Measurements from ENCODE around the gene ZNF101. TPM values are rescaled to one million over a fixed set of nuclear protein-coding genes. Genes with fewer than 3 reads are reported as not detected.

ZNF101 gene
- total and polyA plus RNA-seq, 2 donors (not counting 1 experiment from before 2014, with no cell fraction given), result 15.2 to 74.3 TPM

- ATAC-seq (ENCODE audit: low read depth), result no peak
- Histone ChIP-seq H2AFZ (ENCODE audit: insufficient read depth, low read depth, low read length, poor library complexity, severe bottlenecking) (no peak overlapping the region), H3K36me3 (replicated peaks in 1 of 2; ENCODE audit: control extremely low read depth in 1 of 2, control insufficient read depth in 1 of 2, extremely low read depth in 1 of 2, insufficient read depth in 2 of 2, low read length in 1 of 2) (peaks cover 0 to 7% of the 10 kb centered on the region in 2 experiments), H3K79me2 (ENCODE audit: control insufficient read depth, insufficient read depth, low read length) (no peaks in the 10 kb centered on the region), H3K27me3 (replicated peaks in 1 of 4; ENCODE audit: control extremely low read depth in 1 of 4, control insufficient read depth in 3 of 4, insufficient read depth in 4 of 4, low read length in 3 of 4) (no peaks in the 10 kb centered on the region), H4K20me1 (ENCODE audit: control insufficient read depth, insufficient read depth, low read length, poor library complexity, severe bottlenecking) (no peaks in the 10 kb centered on the region), H3K27ac (ENCODE audit: low read length in 2 of 2) (no peak overlapping the region), H3K4me3 (ENCODE audit: control extremely low read depth in 1 of 5, extremely low read depth in 1 of 5, insufficient read depth in 1 of 5, low read depth in 2 of 5, low read length in 4 of 5) (no peak overlapping the region), H3K4me1 (ENCODE audit: control insufficient read depth in 2 of 2, insufficient read depth in 2 of 2, low read length in 2 of 2) (no peaks in the 10 kb centered on the region), H3K9me3 (ENCODE audit: control extremely low read depth in 1 of 3, control insufficient read depth in 2 of 3, insufficient read depth in 1 of 3, low read length in 2 of 3) (peaks cover 10 to 73% (median 53%) of the 10 kb centered on the region in 3 donors), H3K9ac (ENCODE audit: low read length) (no peak overlapping the region), H3K4me2 (replicated peaks; ENCODE audit: low read depth, low read length, poor library complexity, severe bottlenecking) (no peak overlapping the region)
- WGBS (ENCODE audit: insufficient coverage), result 92% methylated on average over 5 of the region's 6 CpGs
- H3K4me3 Mint-ChIP-seq, result no peak overlapping the region
- no peak for DNase-seq
- ChIA-PET CTCF (no interaction called here), POLR2A (no interaction called here)
- TF ChIP-seq EZH2 (IDR thresholded peaks at IDR 0.05; ENCODE audit: borderline replicate concordance, insufficient read depth, low read depth, low read length, poor library complexity, severe bottlenecking), result no peak
- TF ChIP-seq CTCF (IDR thresholded peaks at IDR 0.05), result no peak
- no peaks in the 10 kb centered on the region for H3K27me3 Mint-ChIP-seq
- intact Hi-C loops (cut with micrococcal nuclease), result no loop called here
- peaks cover 15% of the 10 kb centered on the region for H3K9me3 Mint-ChIP-seq (ENCODE audit: insufficient read depth)
- H3K27ac Mint-ChIP-seq, result no peak overlapping the region
- H3K4me1 Mint-ChIP-seq, result no peaks in the 10 kb centered on the region
Observed at GRCh38 chr19:19704836-19705235, 36.2 kb downstream of the ZNF101 start.

- CTCF ChIA-PET, result no interaction called here
- peaks cover 34 to 35% of the 10 kb centered on the region in 2 experiments for H3K36me3 ChIP-seq (replicated peaks in 1 of 2; ENCODE audit: control extremely low read depth in 1 of 2, control insufficient read depth in 1 of 2, extremely low read depth in 1 of 2, insufficient read depth in 2 of 2, low read length in 1 of 2)
- H3K27ac ChIP-seq (ENCODE audit: low read length in 2 of 2), result no peak overlapping the region
- Mint-ChIP-seq H3K4me1 (no peaks in the 10 kb centered on the region), H3K27ac (no peak overlapping the region), H3K4me3 (no peak overlapping the region), H3K27me3 (no peaks in the 10 kb centered on the region), H3K9me3 (ENCODE audit: insufficient read depth) (peaks cover 14% of the 10 kb centered on the region)
- no peaks in the 10 kb centered on the region for H3K4me1 ChIP-seq (ENCODE audit: control insufficient read depth in 2 of 2, insufficient read depth in 2 of 2, low read length in 2 of 2)
- ATAC-seq (ENCODE audit: low read depth), result no peak
- no peak overlapping the region for H3K4me3 ChIP-seq (ENCODE audit: control extremely low read depth in 1 of 5, extremely low read depth in 1 of 5, insufficient read depth in 1 of 5, low read depth in 2 of 5, low read length in 4 of 5)
- no peaks in the 10 kb centered on the region for H3K27me3 ChIP-seq (replicated peaks in 1 of 4; ENCODE audit: control extremely low read depth in 1 of 4, control insufficient read depth in 3 of 4, insufficient read depth in 4 of 4, low read length in 3 of 4)
- H3K4me2 ChIP-seq (replicated peaks; ENCODE audit: low read depth, low read length, poor library complexity, severe bottlenecking), result no peak overlapping the region
- TF ChIP-seq EZH2 (IDR thresholded peaks at IDR 0.05; ENCODE audit: borderline replicate concordance, insufficient read depth, low read depth, low read length, poor library complexity, severe bottlenecking), result no peak
- no peak for TF ChIP-seq CTCF (IDR thresholded peaks at IDR 0.05)
- POLR2A ChIA-PET, result no interaction called here
- H4K20me1 ChIP-seq (ENCODE audit: control insufficient read depth, insufficient read depth, low read length, poor library complexity, severe bottlenecking), result no peaks in the 10 kb centered on the region
- no peak for DNase-seq
- H3K9me3 ChIP-seq (ENCODE audit: control extremely low read depth in 1 of 3, control insufficient read depth in 2 of 3, insufficient read depth in 1 of 3, low read length in 2 of 3), result peaks cover 48 to 90% (median 65%) of the 10 kb centered on the region in 3 donors
- H2AFZ ChIP-seq (ENCODE audit: insufficient read depth, low read depth, low read length, poor library complexity, severe bottlenecking), result no peak overlapping the region
- intact Hi-C loops (cut with micrococcal nuclease), result no loop called here
- WGBS (ENCODE audit: insufficient coverage), result 100% methylated on average over 2 of the region's 2 CpGs
- H3K9ac ChIP-seq (ENCODE audit: low read length), result no peak overlapping the region
- no peaks in the 10 kb centered on the region for H3K79me2 ChIP-seq (ENCODE audit: control insufficient read depth, insufficient read depth, low read length)
Observed at GRCh38 chr19:19710506-19710905, 41.9 kb downstream of the ZNF101 start.

Data from B cell (primary cell).